GM19463 (cell line): ENCODE measurements around the gene DENND11.
A peak's percentile ranks its signal among the peaks of the same experiment; 100 is the strongest.

ENCODE experiments used
- ATAC-seq: cut with Tn5 transposase; IDR thresholded peaks from one replicate; pipeline ENCODE4 v1.9.1; 2021; ENCODE audit warnings: mild to moderate bottlenecking, moderate library complexity; ENCODE audit not compliant: unreplicated experiment

The DENND11 gene

GRCh38 chr7:141686074-141686473 is 15.9 kb downstream of the DENND11 start:
- no peak for ATAC-seq

GRCh38 chr7:141685285-141686023 is 16.5 kb downstream of the DENND11 start:
- no peak for ATAC-seq

- ATAC-seq = peak; percentile 48
Observed at GRCh38 chr7:141679014-141679413, 23.0 kb downstream of the DENND11 start.

GRCh38 chr7:141676618-141677017 is 25.3 kb downstream of the DENND11 start:
- ATAC-seq = no peak

- ATAC-seq = no peak
Observed at GRCh38 chr7:141675436-141676215, 26.3 kb downstream of the DENND11 start.

GRCh38 chr7:141674702-141675101 is 27.3 kb downstream of the DENND11 start:
- no peak for ATAC-seq

- no peak for ATAC-seq
Observed at GRCh38 chr7:141674171-141674671, 27.7 kb downstream of the DENND11 start.

- ATAC-seq = no peak
Observed at GRCh38 chr7:141673346-141673745, 28.6 kb downstream of the DENND11 start.

GRCh38 chr7:141671705-141672496 is 30.1 kb downstream of the DENND11 start:
- ATAC-seq = no peak

GRCh38 chr7:141668853-141669252 is 33.1 kb downstream of the DENND11 start:
- ATAC-seq = no peak

GRCh38 chr7:141666071-141666470 is 35.9 kb downstream of the DENND11 start:
- no peak for ATAC-seq

GRCh38 chr7:141665208-141666035 is 36.5 kb downstream of the DENND11 start:
- no peak for ATAC-seq

GRCh38 chr7:141664450-141664849 is 37.5 kb downstream of the DENND11 start:
- ATAC-seq = no peak

- ATAC-seq = no peak
Observed at GRCh38 chr7:141663081-141663849, 38.7 kb downstream of the DENND11 start.

- no peak for ATAC-seq
Observed at GRCh38 chr7:141660259-141660658, 41.7 kb downstream of the DENND11 start.

- no peak for ATAC-seq
Observed at GRCh38 chr7:141659501-141659900, 42.5 kb downstream of the DENND11 start.

GRCh38 chr7:141654551-141654950 is 47.4 kb downstream of the DENND11 start:
- peak; percentile 80 for ATAC-seq

- ATAC-seq = no peak
Observed at GRCh38 chr7:141652691-141653090, 49.3 kb downstream of the DENND11 start.
